PFSK-1 (cell line): ENCODE measurements around the gene YWHAQ.

Source experiments
- POLR2AphosphoS5 ChIP-seq: IDR thresholded peaks from 2 replicates; pipeline ENCODE4 v1.6.1; 2012; ENCODE audit warnings: low read depth, mild to moderate bottlenecking, control low read depth, low read length, moderate library complexity
- REST ChIP-seq, 2 experiments: IDR thresholded peaks; 2 replicates each; pipeline versions ENCODE4 v1.6.1 to v1.8.0; 2011 to 2012; ENCODE audit warnings: low read depth in 2 of 2, low read length in 2 of 2, control low read depth in 1 of 2, inconsistent platforms in 1 of 2, mild to moderate bottlenecking in 1 of 2, moderate library complexity in 1 of 2; ENCODE audit not compliant: insufficient read depth in 1 of 2
- SIN3A ChIP-seq: IDR thresholded peaks from 2 replicates; pipeline ENCODE4 v1.6.1; 2012; ENCODE audit warnings: mild to moderate bottlenecking, low read length, moderate library complexity, borderline replicate concordance; ENCODE audit not compliant: insufficient read depth
- TAF1 ChIP-seq: IDR thresholded peaks from 2 replicates; pipeline ENCODE4 v1.6.1; 2012; ENCODE audit warnings: low read length, control low read depth, borderline replicate concordance; ENCODE audit not compliant: insufficient read depth

- no peak for TF ChIP-seq TAF1
- no peak for TF ChIP-seq SIN3A
- no peak for TF ChIP-seq POLR2AphosphoS5
- TF ChIP-seq REST (IDR thresholded peaks at IDR 0.05; ENCODE audit: insufficient read depth in 1 of 2, low read depth in 2 of 2, low read length in 2 of 2): no peak
Observed at GRCh38 chr2:9644021-9644420, 13.2 kb upstream of the YWHAQ start.
